MCF 10A (cell line): Measurements from ENCODE around the gene ARHGAP9. TPM values are rescaled to one million over a fixed set of nuclear protein-coding genes. Genes with fewer than 3 reads are reported as not detected.

ENCODE experiments used
- BruUV-seq: library from RNA; stranded (reverse); fragments of 400-500 nt; replicated peaks from 2 replicates; lab custom pipeline; 2021; lab: Mats Ljungman, UMichigan
- CTCF ChIA-PET: fragments of 300-600 bp; sonication (Branson Sonifier 250); formaldehyde crosslinking; extraction: SDS; loops from one replicate; lab custom pipeline; 2021; ENCODE audit warnings: antibody characterized with exemption, inconsistent platforms; lab: Yijun Ruan, JAX
- POLR2A ChIA-PET: fragments of 300-600, 350-650 bp; sonication (Branson Sonifier 250); formaldehyde crosslinking; extraction: SDS; loops from one replicate; lab custom pipeline; 2020; ENCODE audit warnings: antibody characterized with exemption, inconsistent platforms; lab: Yijun Ruan, JAX
- DNase-seq: peaks from one replicate; pipeline ENCODE4 v3.0.0-alpha.2; 2018; ENCODE audit not compliant: unreplicated experiment
- H3K27ac Mint-ChIP-seq: one replicate; pipeline ENCODE4 v1.8.0; 2022; ENCODE audit warnings: mild to moderate bottlenecking, low read depth, mixed read lengths; ENCODE audit not compliant: unreplicated experiment
- H3K27me3 Mint-ChIP-seq: one replicate; pipeline ENCODE4 v1.8.0; 2022; ENCODE audit warnings: mixed read lengths; ENCODE audit not compliant: insufficient read depth, unreplicated experiment
- H3K36me3 Mint-ChIP-seq: one replicate; pipeline ENCODE4 v1.8.0; 2022; ENCODE audit warnings: mild to moderate bottlenecking, moderate library complexity, mixed read lengths; ENCODE audit not compliant: insufficient read depth, unreplicated experiment
- H3K4me1 Mint-ChIP-seq: one replicate; pipeline ENCODE4 v1.8.0; 2022; ENCODE audit warnings: mixed read lengths; ENCODE audit not compliant: insufficient read depth, unreplicated experiment
- H3K4me3 Mint-ChIP-seq: one replicate; pipeline ENCODE4 v1.8.0; 2022; ENCODE audit warnings: mild to moderate bottlenecking, moderate library complexity, mixed read lengths; ENCODE audit not compliant: unreplicated experiment
- H3K9me3 Mint-ChIP-seq: one replicate; pipeline ENCODE4 v1.8.0; 2022; ENCODE audit warnings: mixed read lengths; ENCODE audit not compliant: unreplicated experiment
- intact Hi-C: fragments of 100-400 bp; cut with micrococcal nuclease; formaldehyde crosslinking; loops from 2 replicates; pipeline ENCODE4 v1.14.1; 2022
- total RNA-seq: library from RNA; stranded (reverse); gene quantifications from 2 replicates; pipeline ENCODE4 v1.2.3, GENCODE V29; 2022
- TF ChIP-seq, protein P1 (sequence below): fragments of 200-600 bp; IDR thresholded peaks from one replicate; pipeline ENCODE4 v1.8.0; 2022; ENCODE audit warnings: antibody characterized with exemption, mild to moderate bottlenecking; ENCODE audit not compliant: unreplicated experiment

The ARHGAP9 gene
- total RNA-seq, 1 experiment from 2014 or later: 1.1 TPM

GRCh38 chr12:57517187-57517586 lies 37.5 kb upstream of the ARHGAP9 start:
- intact Hi-C loops: no loop called here
- ChIA-PET CTCF (interaction anchor here (3.0 kb wide), 1 partner anchor 59 kb away, joined by 12 read pairs; the partner anchor contains the start of gene GLI1), POLR2A (interaction anchor here (0.6 to 2.1 kb wide), 7 partner anchors 21 to 255 kb away, joined by 3 to 7 read pairs (median 4); partner anchors contain the start of genes DCTN2, EEF1AKMT3 and METTL1)
- BruUV-seq: no TSS peak
- H3K9me3 Mint-ChIP-seq: no peaks in the 10 kb centered on the region
- peak overlapping the region; percentile 98 for H3K27ac Mint-ChIP-seq
- H3K27me3 Mint-ChIP-seq: no peaks in the 10 kb centered on the region
- H3K4me3 Mint-ChIP-seq: peak overlapping the region; percentile 90
- DNase-seq: peak; percentile 61
- peaks cover 40% of the 10 kb centered on the region for H3K4me1 Mint-ChIP-seq
- peaks cover 97% of the 10 kb centered on the region for H3K36me3 Mint-ChIP-seq
- TF ChIP-seq, protein P1, sequence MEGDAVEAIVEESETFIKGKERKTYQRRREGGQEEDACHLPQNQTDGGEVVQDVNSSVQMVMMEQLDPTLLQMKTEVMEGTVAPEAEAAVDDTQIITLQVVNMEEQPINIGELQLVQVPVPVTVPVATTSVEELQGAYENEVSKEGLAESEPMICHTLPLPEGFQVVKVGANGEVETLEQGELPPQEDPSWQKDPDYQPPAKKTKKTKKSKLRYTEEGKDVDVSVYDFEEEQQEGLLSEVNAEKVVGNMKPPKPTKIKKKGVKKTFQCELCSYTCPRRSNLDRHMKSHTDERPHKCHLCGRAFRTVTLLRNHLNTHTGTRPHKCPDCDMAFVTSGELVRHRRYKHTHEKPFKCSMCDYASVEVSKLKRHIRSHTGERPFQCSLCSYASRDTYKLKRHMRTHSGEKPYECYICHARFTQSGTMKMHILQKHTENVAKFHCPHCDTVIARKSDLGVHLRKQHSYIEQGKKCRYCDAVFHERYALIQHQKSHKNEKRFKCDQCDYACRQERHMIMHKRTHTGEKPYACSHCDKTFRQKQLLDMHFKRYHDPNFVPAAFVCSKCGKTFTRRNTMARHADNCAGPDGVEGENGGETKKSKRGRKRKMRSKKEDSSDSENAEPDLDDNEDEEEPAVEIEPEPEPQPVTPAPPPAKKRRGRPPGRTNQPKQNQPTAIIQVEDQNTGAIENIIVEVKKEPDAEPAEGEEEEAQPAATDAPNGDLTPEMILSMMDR: no peak

- intact Hi-C loops: no loop called here
- Mint-ChIP-seq H3K4me1 (peaks cover 38% of the 10 kb centered on the region), H3K27ac (peak overlapping the region; percentile 98), H3K36me3 (peaks cover 100% of the 10 kb centered on the region), H3K27me3 (no peaks in the 10 kb centered on the region), H3K9me3 (no peaks in the 10 kb centered on the region), H3K4me3 (no peak overlapping the region)
- ChIA-PET POLR2A (interaction anchor here (0.6 to 3.0 kb wide), 7 partner anchors 7 to 255 kb away, joined by 3 to 9 read pairs (median 7); partner anchors contain the start of genes DCTN2, EEF1AKMT3 and METTL1), CTCF (interaction anchor here (0.6 to 3.0 kb wide), 4 partner anchors 11 to 58 kb away, joined by 3 to 12 read pairs (median 6); partner anchors contain the start of gene GLI1)
- TF ChIP-seq, protein P1: no peak
- BruUV-seq: no TSS peak
- no peak for DNase-seq
Observed at GRCh38 chr12:57516617-57517153, 37.0 kb upstream of the ARHGAP9 start.

GRCh38 chr12:57515934-57516541 lies 36.4 kb upstream of the ARHGAP9 start:
- Mint-ChIP-seq H3K9me3 (no peaks in the 10 kb centered on the region), H3K27ac (no peak overlapping the region)
- CTCF ChIA-PET: interaction anchor here (0.6 to 3.0 kb wide), 6 partner anchors 10 to 911 kb away, joined by 3 to 12 read pairs (median 4); partner anchors contain the start of genes GLI1 and INHBE

More at GRCh38 chr12:57515934-57516541, 36.4 kb upstream of the ARHGAP9 start:
- DNase-seq: no peak
- H3K36me3 Mint-ChIP-seq: peaks cover 100% of the 10 kb centered on the region
- H3K4me1 Mint-ChIP-seq: peaks cover 35% of the 10 kb centered on the region
- intact Hi-C loops: no loop called here
- no peak overlapping the region for H3K4me3 Mint-ChIP-seq
- TF ChIP-seq, protein P1: no peak
- POLR2A ChIA-PET: interaction anchor here (0.9 to 3.0 kb wide), 3 partner anchors 8 to 54 kb away, joined by 4 to 9 read pairs (median 7); no protein-coding TSS in a partner anchor
- BruUV-seq: TSS peak; percentile 30
- H3K27me3 Mint-ChIP-seq: no peaks in the 10 kb centered on the region
